ENCODE measurements around the gene NFYA.

NFYA gene

DNA sequence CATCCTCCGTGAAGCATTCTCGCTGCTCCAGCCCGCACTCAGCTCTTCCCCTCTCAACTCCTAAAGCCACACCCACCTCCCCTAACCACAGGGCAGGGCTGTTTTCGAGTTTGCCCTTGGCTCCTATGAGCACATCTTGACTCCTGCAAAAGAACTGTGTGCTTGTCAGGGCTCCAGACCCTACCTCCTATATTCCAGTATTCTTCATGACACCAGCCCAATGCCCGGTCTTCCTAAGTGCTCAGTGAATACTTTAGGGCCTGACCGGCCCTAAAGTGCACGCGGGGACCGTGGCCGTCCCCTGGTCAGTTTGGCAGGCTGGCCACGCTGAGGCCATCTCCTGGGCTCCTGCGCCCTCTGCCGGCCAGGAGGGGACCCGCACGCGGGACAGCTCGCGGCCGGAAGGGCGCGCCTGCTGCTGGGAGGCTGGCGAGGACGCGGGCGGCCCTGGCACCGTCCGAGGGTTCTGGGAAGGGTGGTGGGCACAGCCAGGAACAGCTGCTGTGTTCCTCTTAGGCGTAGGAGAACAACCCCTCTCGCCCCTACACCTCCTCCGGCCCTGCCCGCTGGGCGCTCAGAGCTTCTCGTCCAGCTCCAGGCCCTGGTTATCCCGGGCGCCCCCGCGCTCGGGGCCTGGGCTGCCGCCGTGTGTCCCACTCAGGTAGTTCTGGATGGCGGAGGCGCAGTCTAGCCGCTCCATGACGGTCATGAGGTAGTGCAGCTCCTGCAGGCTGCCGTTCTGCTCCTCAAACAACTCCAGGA, 44.8 kb upstream of the NFYA start:
- Histone ChIP-seq H2BK12ac (ENCODE audit: low read length in 2 of 2) (peak overlapping the region in 1 of 2 experiments; percentile 67), H3K14ac (ENCODE audit: low read length in 2 of 2) (peak overlapping the region in 1 of 2 experiments; percentile 30), H3K27ac (ENCODE audit: low read length, poor library complexity, severe bottlenecking) (peak overlapping the region; percentile 47), H2BK15ac (ENCODE audit: low read depth, poor library complexity, severe bottlenecking) (peak overlapping the region; percentile 31), H3K4ac (ENCODE audit: low read depth in 1 of 2, low read length in 2 of 2) (peak overlapping the region in 1 of 2 experiments; percentile 21), H3K4me1 (ENCODE audit: control insufficient read depth, insufficient read depth, low read depth, low read length) (peaks cover 9% of the 10 kb centered on the region), H4K8ac (ENCODE audit: low read length) (peak overlapping the region; percentile 97), H3K9me3 (ENCODE audit: control insufficient read depth, low read length) (no peaks in the 10 kb centered on the region), H3K18ac (ENCODE audit: low read depth in 1 of 2, low read length in 2 of 2) (peak overlapping the region; percentile 75 to 85), H2AK5ac (ENCODE audit: low read length, severe bottlenecking) (no peak overlapping the region), H3K27me3 (ENCODE audit: control insufficient read depth in 1 of 2, insufficient read depth in 1 of 2, low read length in 2 of 2) (peaks cover 0 to 31% of the 10 kb centered on the region in 2 experiments), H2AFZ (ENCODE audit: low read depth, low read length) (peak overlapping the region; percentile 77), H3K4me2 (ENCODE audit: low read length, poor library complexity, severe bottlenecking) (peak overlapping the region; percentile 65), H4K91ac (ENCODE audit: low read length) (peak overlapping the region; percentile 92), H2BK120ac (ENCODE audit: low read depth, low read length) (peak overlapping the region; percentile 55), H3K79me1 (replicated peaks; ENCODE audit: low read length, poor library complexity, severe bottlenecking) (no peaks in the 10 kb centered on the region), H3K4me3 (ENCODE audit: insufficient read depth in 1 of 2, low read depth in 1 of 2, low read length in 2 of 2) (peak overlapping the region; percentile 60 to 76), H3K23ac (ENCODE audit: low read length in 2 of 2) (no peak overlapping the region), H3K36me3 (ENCODE audit: control insufficient read depth in 1 of 2, insufficient read depth in 2 of 2, low read depth in 1 of 2, low read length in 2 of 2) (no peaks in the 10 kb centered on the region), H2BK5ac (ENCODE audit: low read depth, low read length, poor library complexity, severe bottlenecking) (no peak overlapping the region), H3K9ac (ENCODE audit: low read length) (peak overlapping the region; percentile 88)
- 2% methylated on average over 32 of the region's 45 CpGs for WGBS
- DNase-seq: peak; percentile 73

DNA sequence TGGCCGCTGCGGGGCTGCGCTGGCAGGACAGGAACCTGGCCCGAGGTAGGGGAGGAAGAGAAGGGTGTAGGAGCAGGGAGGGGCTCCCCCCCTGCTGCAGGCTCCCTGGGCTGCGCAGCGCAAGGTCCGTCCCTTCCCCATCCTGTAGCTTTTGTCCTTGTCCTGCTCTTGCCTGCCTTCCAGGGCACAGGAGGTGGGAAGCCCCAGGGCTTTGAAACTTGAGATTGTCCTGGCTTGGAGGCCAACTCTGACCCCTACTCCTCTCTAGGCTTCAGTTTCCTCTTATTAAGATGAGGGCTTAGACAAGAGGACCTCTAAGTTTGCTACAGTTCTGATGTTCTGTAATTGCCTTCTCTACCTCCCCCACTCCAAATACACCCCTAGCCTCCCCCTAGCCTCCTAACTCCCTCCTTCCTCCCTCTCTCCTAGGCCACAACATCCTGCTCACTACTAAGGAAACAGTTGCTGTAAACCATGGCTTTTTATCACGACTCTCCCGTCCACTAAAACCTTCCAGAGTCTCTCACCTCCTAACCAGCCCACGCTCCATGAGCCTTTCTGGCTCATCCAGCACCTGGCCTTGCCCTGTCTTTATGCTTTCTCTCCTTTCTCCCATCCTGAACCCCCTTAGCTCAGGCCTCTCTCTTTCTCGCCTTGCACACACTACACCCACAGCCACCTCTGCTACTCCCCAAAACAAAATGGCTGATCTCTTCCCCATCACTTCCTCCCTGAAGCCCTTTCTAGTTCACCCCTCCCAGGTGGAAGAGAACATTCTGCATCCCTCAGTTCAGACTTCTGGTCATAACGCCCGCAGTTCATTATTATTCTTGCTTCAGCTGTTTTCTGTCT, 44.0 kb upstream of the NFYA start:
- Histone ChIP-seq H2BK120ac (ENCODE audit: low read depth, low read length) (no peak overlapping the region), H3K27ac (ENCODE audit: low read length, poor library complexity, severe bottlenecking) (no peak overlapping the region)
- WGBS: 64% methylated on average over 13 of the region's 13 CpGs

DNA sequence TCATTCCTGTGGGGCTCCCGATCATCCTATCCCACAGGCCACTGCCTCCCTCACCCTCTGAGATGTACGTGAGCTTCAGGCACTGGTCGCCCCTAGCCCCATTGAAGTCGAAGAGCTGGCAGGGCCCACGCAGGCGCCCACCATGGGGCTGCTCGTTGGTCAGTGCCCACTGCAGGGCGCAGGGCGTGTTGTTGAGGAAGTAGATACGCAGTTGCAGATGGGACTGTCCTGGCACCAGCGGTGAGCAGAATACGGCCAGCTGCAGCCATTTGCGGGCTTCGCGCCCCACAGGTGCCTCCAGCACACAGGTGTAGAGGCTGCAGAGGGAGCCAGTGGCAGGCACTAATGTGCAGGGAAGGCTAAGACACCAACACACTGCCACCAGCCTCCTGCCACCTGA, 39.9 kb upstream of the NFYA start:
- H3K4me3 ChIP-seq (ENCODE audit: insufficient read depth in 1 of 2, low read depth in 1 of 2, low read length in 2 of 2): no peak overlapping the region
- WGBS: 97% methylated on average over 15 of the region's 15 CpGs
- H2AFZ ChIP-seq (ENCODE audit: low read depth, low read length): no peak overlapping the region
- H4K91ac ChIP-seq (ENCODE audit: low read length): no peak overlapping the region
- no peak overlapping the region for H2BK120ac ChIP-seq (ENCODE audit: low read depth, low read length)
- H3K23ac ChIP-seq (ENCODE audit: low read length in 2 of 2): no peak overlapping the region
- no peak overlapping the region for H3K18ac ChIP-seq (ENCODE audit: low read depth in 1 of 2, low read length in 2 of 2)
- no peaks in the 10 kb centered on the region for H3K9me3 ChIP-seq (ENCODE audit: control insufficient read depth, low read length)
- H2BK12ac ChIP-seq (ENCODE audit: low read length in 2 of 2): no peak overlapping the region
- no peak for DNase-seq
- peaks cover 0 to 36% of the 10 kb centered on the region in 2 experiments for H3K27me3 ChIP-seq (ENCODE audit: control insufficient read depth in 1 of 2, insufficient read depth in 1 of 2, low read length in 2 of 2)
- no peak overlapping the region for H2BK5ac ChIP-seq (ENCODE audit: low read depth, low read length, poor library complexity, severe bottlenecking)
- H3K36me3 ChIP-seq (ENCODE audit: control insufficient read depth in 1 of 2, insufficient read depth in 2 of 2, low read depth in 1 of 2, low read length in 2 of 2): no peaks in the 10 kb centered on the region
- no peak overlapping the region for H3K4ac ChIP-seq (ENCODE audit: low read depth in 1 of 2, low read length in 2 of 2)
- no peaks in the 10 kb centered on the region for H3K79me1 ChIP-seq (replicated peaks; ENCODE audit: low read length, poor library complexity, severe bottlenecking)
- no peak overlapping the region for H4K8ac ChIP-seq (ENCODE audit: low read length)
- H3K4me1 ChIP-seq (ENCODE audit: control insufficient read depth, insufficient read depth, low read depth, low read length): peaks cover 14% of the 10 kb centered on the region
- no peak overlapping the region for H3K27ac ChIP-seq (ENCODE audit: low read length, poor library complexity, severe bottlenecking)
- H3K14ac ChIP-seq (ENCODE audit: low read length in 2 of 2): no peak overlapping the region
- H3K4me2 ChIP-seq (ENCODE audit: low read length, poor library complexity, severe bottlenecking): no peak overlapping the region
- H2AK5ac ChIP-seq (ENCODE audit: low read length, severe bottlenecking): no peak overlapping the region
- H2BK15ac ChIP-seq (ENCODE audit: low read depth, poor library complexity, severe bottlenecking): no peak overlapping the region
- no peak overlapping the region for H3K9ac ChIP-seq (ENCODE audit: low read length)

More for the DNA sequence above, 44.0 kb upstream of the NFYA start:
- no peak overlapping the region for H3K23ac ChIP-seq (ENCODE audit: low read length in 2 of 2)
- H4K91ac ChIP-seq (ENCODE audit: low read length): peak overlapping the region; percentile 92
- H3K14ac ChIP-seq (ENCODE audit: low read length in 2 of 2): peak overlapping the region in 1 of 2 experiments; percentile 19
- no peak for DNase-seq
- H3K18ac ChIP-seq (ENCODE audit: low read depth in 1 of 2, low read length in 2 of 2): peak overlapping the region; percentile 52 to 75
- peaks cover 9% of the 10 kb centered on the region for H3K4me1 ChIP-seq (ENCODE audit: control insufficient read depth, insufficient read depth, low read depth, low read length)
- H3K4me3 ChIP-seq (ENCODE audit: insufficient read depth in 1 of 2, low read depth in 1 of 2, low read length in 2 of 2): peak overlapping the region; percentile 60 to 76
- H2AFZ ChIP-seq (ENCODE audit: low read depth, low read length): peak overlapping the region; percentile 39
- H2BK5ac ChIP-seq (ENCODE audit: low read depth, low read length, poor library complexity, severe bottlenecking): no peak overlapping the region
- peak overlapping the region; percentile 97 for H4K8ac ChIP-seq (ENCODE audit: low read length)
- H3K9ac ChIP-seq (ENCODE audit: low read length): peak overlapping the region; percentile 88
- no peaks in the 10 kb centered on the region for H3K9me3 ChIP-seq (ENCODE audit: control insufficient read depth, low read length)
- peak overlapping the region; percentile 65 for H3K4me2 ChIP-seq (ENCODE audit: low read length, poor library complexity, severe bottlenecking)
- H2AK5ac ChIP-seq (ENCODE audit: low read length, severe bottlenecking): no peak overlapping the region
- peak overlapping the region in 1 of 2 experiments; percentile 0 for H3K4ac ChIP-seq (ENCODE audit: low read depth in 1 of 2, low read length in 2 of 2)
- no peaks in the 10 kb centered on the region for H3K79me1 ChIP-seq (replicated peaks; ENCODE audit: low read length, poor library complexity, severe bottlenecking)
- H3K27me3 ChIP-seq (ENCODE audit: control insufficient read depth in 1 of 2, insufficient read depth in 1 of 2, low read length in 2 of 2): peaks cover 0 to 31% of the 10 kb centered on the region in 2 experiments
- H2BK15ac ChIP-seq (ENCODE audit: low read depth, poor library complexity, severe bottlenecking): peak overlapping the region; percentile 31
- H3K36me3 ChIP-seq (ENCODE audit: control insufficient read depth in 1 of 2, insufficient read depth in 2 of 2, low read depth in 1 of 2, low read length in 2 of 2): no peaks in the 10 kb centered on the region
- peak overlapping the region in 1 of 2 experiments; percentile 67 for H2BK12ac ChIP-seq (ENCODE audit: low read length in 2 of 2)

DNA sequence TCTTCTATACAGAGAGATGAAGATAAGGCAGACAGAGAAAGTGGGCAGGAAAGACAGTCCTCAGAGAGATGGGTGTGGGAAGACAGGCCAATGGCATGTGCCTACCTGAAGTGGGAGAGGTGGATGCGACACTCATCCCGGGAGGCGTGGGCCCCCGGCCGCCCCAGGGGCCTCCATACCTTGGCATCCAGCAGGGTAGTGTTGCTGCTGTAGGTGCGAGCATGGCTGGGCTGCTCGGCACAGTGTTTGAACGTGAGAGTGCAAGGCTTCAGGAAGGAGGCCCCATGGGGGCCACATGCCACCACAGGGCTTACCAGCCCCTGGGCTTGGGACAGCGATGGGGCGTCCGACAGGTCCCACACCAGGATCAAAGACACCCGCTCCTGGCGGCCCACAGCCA, 39.0 kb upstream of the NFYA start:
- H3K14ac ChIP-seq (ENCODE audit: low read length in 2 of 2): no peak overlapping the region
- no peak overlapping the region for H2BK120ac ChIP-seq (ENCODE audit: low read depth, low read length)
- no peak overlapping the region for H2AFZ ChIP-seq (ENCODE audit: low read depth, low read length)
- no peak overlapping the region for H2AK5ac ChIP-seq (ENCODE audit: low read length, severe bottlenecking)
- H3K4me3 ChIP-seq (ENCODE audit: insufficient read depth in 1 of 2, low read depth in 1 of 2, low read length in 2 of 2): no peak overlapping the region
- H2BK12ac ChIP-seq (ENCODE audit: low read length in 2 of 2): no peak overlapping the region
- H3K27me3 ChIP-seq (ENCODE audit: control insufficient read depth in 1 of 2, insufficient read depth in 1 of 2, low read length in 2 of 2): peaks cover 0 to 41% of the 10 kb centered on the region in 2 experiments
- H3K18ac ChIP-seq (ENCODE audit: low read depth in 1 of 2, low read length in 2 of 2): no peak overlapping the region
- H3K23ac ChIP-seq (ENCODE audit: low read length in 2 of 2): no peak overlapping the region
- DNase-seq: no peak
- no peak overlapping the region for H3K4ac ChIP-seq (ENCODE audit: low read depth in 1 of 2, low read length in 2 of 2)
- H3K79me1 ChIP-seq (replicated peaks; ENCODE audit: low read length, poor library complexity, severe bottlenecking): no peaks in the 10 kb centered on the region
- no peak overlapping the region for H3K27ac ChIP-seq (ENCODE audit: low read length, poor library complexity, severe bottlenecking)
- H2BK5ac ChIP-seq (ENCODE audit: low read depth, low read length, poor library complexity, severe bottlenecking): no peak overlapping the region
- no peak overlapping the region for H3K4me2 ChIP-seq (ENCODE audit: low read length, poor library complexity, severe bottlenecking)
- H3K36me3 ChIP-seq (ENCODE audit: control insufficient read depth in 1 of 2, insufficient read depth in 2 of 2, low read depth in 1 of 2, low read length in 2 of 2): no peaks in the 10 kb centered on the region
- no peak overlapping the region for H3K9ac ChIP-seq (ENCODE audit: low read length)
- H3K9me3 ChIP-seq (ENCODE audit: control insufficient read depth, low read length): no peaks in the 10 kb centered on the region
- H2BK15ac ChIP-seq (ENCODE audit: low read depth, poor library complexity, severe bottlenecking): no peak overlapping the region
- H3K4me1 ChIP-seq (ENCODE audit: control insufficient read depth, insufficient read depth, low read depth, low read length): peaks cover 8% of the 10 kb centered on the region
- H4K91ac ChIP-seq (ENCODE audit: low read length): no peak overlapping the region
- 98% methylated on average over 13 of the region's 13 CpGs for WGBS
- no peak overlapping the region for H4K8ac ChIP-seq (ENCODE audit: low read length)
